Measurements from ENCODE around the gene ARHGAP12.
A peak's percentile ranks its signal among the peaks of the same experiment; 100 is the strongest.
"Not testable (repeated sequence)": the region's sequence is repeated elsewhere in the genome, so short reads cannot be mapped to it uniquely, and the experiment has no call there.

Gene ARHGAP12

DNA sequence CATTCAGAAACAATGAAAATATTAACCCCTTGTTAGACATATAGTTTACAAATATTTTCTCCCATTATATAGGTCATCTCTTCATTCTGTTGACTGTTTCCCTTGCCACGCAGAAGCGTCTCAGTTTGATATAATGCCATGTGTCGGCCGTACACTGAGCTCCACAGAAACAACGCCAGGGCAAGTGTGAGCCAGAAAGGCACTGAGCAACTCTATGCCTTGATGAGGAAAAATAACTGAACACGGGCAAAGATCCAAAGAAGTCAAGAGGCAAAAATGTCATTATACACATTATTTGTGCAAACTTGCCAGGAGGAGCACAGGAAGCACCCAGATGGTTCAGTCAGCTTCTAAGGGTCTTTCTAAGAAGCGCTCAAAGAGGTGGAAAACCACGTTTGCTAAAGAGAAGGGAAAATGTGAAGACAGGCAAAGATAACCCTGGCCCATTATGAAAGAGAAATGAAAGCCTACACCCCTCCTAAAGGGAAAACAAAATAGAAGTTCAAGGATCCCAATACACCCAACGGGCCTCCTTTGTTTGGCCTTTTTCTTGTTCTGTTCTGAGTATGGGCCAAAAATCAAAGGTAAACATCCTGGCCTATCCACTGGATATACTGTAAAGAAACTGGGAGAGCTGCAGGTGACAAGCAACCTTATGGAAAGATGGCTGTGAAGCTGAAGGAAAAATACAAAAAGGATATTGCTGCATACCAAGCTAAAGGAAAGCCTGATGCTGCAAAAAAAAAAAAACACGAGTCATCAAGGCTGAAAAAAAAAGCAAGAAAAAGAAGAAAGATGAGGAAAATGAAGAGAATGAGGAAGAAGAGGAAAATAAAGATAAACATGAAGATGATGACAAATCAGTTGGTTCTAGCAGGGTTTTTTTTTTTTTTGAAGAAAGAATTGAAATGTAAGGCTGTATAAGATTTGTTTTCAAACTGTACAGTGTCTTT, 15.5 kb downstream of the ARHGAP12 start:
- Histone ChIP-seq H3K27me3 (ENCODE audit: control insufficient read depth, insufficient read depth, low read length) (no peaks in the 10 kb centered on the region), H3K27ac (ENCODE audit: low read depth, low read length) (no peak overlapping the region), H3K36me3 (ENCODE audit: control insufficient read depth, insufficient read depth, low read length) (no peaks in the 10 kb centered on the region), H3K9ac (ENCODE audit: low read length) (no peak overlapping the region), H3K4me3 (ENCODE audit: low read length) (no peak overlapping the region), H3K4me1 (ENCODE audit: control insufficient read depth, insufficient read depth, low read length) (peaks cover 13% of the 10 kb centered on the region)

DNA sequence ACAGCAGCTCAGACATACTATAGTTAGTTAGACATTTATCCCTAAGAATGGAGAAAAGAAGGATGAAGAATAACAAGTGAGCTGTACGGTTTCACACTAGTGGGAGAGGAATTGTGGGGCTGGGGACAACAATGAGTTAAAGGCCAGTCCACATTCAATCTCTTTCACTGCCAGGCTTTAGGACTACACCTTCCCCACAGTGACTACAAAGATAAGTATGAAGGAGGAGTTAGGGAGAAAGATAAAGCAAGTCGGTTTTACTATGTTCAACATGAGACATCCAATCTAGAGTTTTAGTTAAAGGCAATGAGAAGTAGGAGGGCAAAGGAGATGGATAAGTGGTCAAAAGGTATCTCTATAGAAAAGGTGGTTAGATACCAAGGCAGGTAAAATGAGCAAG, 16.3 kb downstream of the ARHGAP12 start:
- no peaks in the 10 kb centered on the region for H3K36me3 ChIP-seq (ENCODE audit: control insufficient read depth, insufficient read depth, low read length)
- no peaks in the 10 kb centered on the region for H3K27me3 ChIP-seq (ENCODE audit: control insufficient read depth, insufficient read depth, low read length)
- peaks cover 13% of the 10 kb centered on the region for H3K4me1 ChIP-seq (ENCODE audit: control insufficient read depth, insufficient read depth, low read length)
- no peak overlapping the region for H3K4me3 ChIP-seq (ENCODE audit: low read length)
- H3K27ac ChIP-seq (ENCODE audit: low read depth, low read length), result no peak overlapping the region
- no peak overlapping the region for H3K9ac ChIP-seq (ENCODE audit: low read length)

DNA sequence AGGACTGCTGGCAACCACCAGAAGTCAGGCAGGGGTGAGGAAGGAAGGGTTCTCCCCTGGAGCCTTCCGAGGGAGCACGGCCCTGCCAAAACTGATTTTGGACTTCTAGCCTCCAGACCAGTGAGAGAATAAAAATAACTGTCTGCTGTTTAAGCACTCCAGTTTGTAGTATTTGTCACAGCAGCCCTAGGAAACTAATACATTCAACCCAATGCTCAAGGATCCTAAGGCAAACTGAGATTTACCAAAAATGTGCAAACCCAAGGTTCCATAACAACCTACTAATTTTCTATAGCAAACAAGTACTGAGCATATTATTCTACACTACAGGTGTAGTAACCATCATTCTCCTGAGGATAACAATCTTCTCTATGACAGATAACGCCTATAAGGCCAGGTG, 18.6 kb downstream of the ARHGAP12 start:
- Histone ChIP-seq H3K36me3 (ENCODE audit: control insufficient read depth, insufficient read depth, low read length) (no peaks in the 10 kb centered on the region), H3K4me3 (ENCODE audit: low read length) (no peak overlapping the region), H3K9ac (ENCODE audit: low read length) (no peak overlapping the region), H3K4me1 (ENCODE audit: control insufficient read depth, insufficient read depth, low read length) (peaks cover 13% of the 10 kb centered on the region), H3K27ac (ENCODE audit: low read depth, low read length) (no peak overlapping the region), H3K27me3 (ENCODE audit: control insufficient read depth, insufficient read depth, low read length) (no peaks in the 10 kb centered on the region)

DNA sequence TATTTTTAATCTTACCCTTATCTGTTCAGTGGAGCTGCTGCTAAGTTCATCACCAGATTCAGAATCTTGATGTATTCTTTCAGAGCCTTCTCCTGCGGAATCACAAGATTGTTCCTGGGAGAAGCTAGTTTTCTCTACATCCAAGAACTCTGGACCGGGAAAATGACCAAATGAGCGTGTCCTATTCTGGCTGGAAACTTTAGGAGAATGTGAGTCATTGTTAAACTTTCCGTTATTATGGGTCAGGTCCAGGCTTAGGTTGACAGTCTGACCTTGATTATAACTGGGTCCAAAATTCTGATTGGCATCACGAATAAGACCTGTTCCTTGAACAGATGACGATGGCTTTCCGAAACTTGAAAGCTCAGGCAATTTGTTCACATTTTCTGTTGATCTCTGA, 20.5 kb downstream of the ARHGAP12 start:
- H3K9ac ChIP-seq (ENCODE audit: low read length), result no peak overlapping the region
- no peaks in the 10 kb centered on the region for H3K27me3 ChIP-seq (ENCODE audit: control insufficient read depth, insufficient read depth, low read length)
- no peak overlapping the region for H3K27ac ChIP-seq (ENCODE audit: low read depth, low read length)
- H3K4me3 ChIP-seq (ENCODE audit: low read length), result no peak overlapping the region
- H3K4me1 ChIP-seq (ENCODE audit: control insufficient read depth, insufficient read depth, low read length), result peaks cover 9% of the 10 kb centered on the region
- H3K36me3 ChIP-seq (ENCODE audit: control insufficient read depth, insufficient read depth, low read length), result no peaks in the 10 kb centered on the region

DNA sequence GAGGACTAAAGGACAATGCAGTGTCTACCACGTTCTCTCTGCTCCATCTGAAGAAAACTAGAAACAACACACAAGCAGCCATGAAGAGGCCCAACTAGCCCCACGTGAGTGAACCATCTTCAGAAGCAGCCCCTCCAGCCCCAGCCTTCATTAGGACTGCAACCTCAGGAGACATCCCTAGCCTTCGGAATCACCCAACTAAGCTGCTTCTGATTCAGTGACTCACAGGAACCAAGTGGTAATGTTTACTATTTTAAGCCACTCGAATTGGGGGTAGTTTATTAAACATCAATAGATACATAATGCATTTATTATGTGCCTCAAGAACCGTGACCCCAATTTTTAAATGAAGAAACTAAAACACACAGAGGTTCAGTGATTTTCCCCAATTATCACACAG, 22.6 kb downstream of the ARHGAP12 start:
- Histone ChIP-seq H3K9ac (ENCODE audit: low read length) (no peak overlapping the region), H3K27me3 (ENCODE audit: control insufficient read depth, insufficient read depth, low read length) (no peaks in the 10 kb centered on the region), H3K27ac (ENCODE audit: low read depth, low read length) (no peak overlapping the region), H3K36me3 (ENCODE audit: control insufficient read depth, insufficient read depth, low read length) (no peaks in the 10 kb centered on the region), H3K4me3 (ENCODE audit: low read length) (no peak overlapping the region), H3K4me1 (ENCODE audit: control insufficient read depth, insufficient read depth, low read length) (no peaks in the 10 kb centered on the region)

DNA sequence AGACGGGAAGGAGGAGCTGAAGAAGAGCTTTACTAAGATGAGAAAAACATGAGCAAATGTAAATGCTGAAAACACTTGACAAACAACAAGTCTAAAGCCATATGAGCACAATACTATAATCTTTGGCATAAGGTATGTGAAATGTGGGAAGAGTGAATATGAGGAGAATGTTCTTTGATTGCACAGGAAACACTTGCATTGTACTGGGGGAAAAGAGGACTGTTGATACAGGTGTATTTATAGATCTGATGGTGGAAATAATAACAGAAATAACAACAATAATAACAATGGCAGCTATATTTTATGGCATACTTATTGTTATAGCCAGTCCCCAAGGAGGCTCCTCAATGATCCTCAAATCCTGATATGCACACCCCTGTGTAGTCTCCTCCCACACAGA, 23.0 kb downstream of the ARHGAP12 start:
- Histone ChIP-seq H3K9ac (ENCODE audit: low read length) (no peak overlapping the region), H3K36me3 (ENCODE audit: control insufficient read depth, insufficient read depth, low read length) (no peaks in the 10 kb centered on the region), H3K27me3 (ENCODE audit: control insufficient read depth, insufficient read depth, low read length) (no peaks in the 10 kb centered on the region), H3K27ac (ENCODE audit: low read depth, low read length) (no peak overlapping the region), H3K4me1 (ENCODE audit: control insufficient read depth, insufficient read depth, low read length) (no peaks in the 10 kb centered on the region), H3K4me3 (ENCODE audit: low read length) (no peak overlapping the region)

DNA sequence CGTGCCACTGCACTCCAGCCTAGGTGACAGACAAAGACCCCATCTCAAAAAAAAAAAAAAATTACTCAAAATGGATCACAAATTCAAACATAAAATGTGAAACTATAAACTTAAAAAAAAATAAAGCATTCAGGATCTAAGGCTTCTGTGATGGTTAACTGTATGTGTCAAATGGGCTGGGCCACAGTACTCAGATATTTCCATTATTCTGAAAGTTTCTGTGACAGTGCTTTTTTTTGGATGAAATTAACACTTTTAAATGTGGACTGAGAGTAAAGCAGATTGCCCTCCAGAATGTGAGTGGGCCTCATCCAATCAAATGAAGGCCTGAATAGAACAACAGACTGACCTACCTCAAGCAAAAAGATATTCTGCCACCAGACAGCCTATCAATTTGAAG, 26.0 kb downstream of the ARHGAP12 start:
- Histone ChIP-seq H3K27ac (ENCODE audit: low read depth, low read length) (no peak overlapping the region), H3K36me3 (ENCODE audit: control insufficient read depth, insufficient read depth, low read length) (no peaks in the 10 kb centered on the region), H3K4me1 (ENCODE audit: control insufficient read depth, insufficient read depth, low read length) (no peaks in the 10 kb centered on the region), H3K27me3 (ENCODE audit: control insufficient read depth, insufficient read depth, low read length) (no peaks in the 10 kb centered on the region), H3K4me3 (ENCODE audit: low read length) (no peak overlapping the region), H3K9ac (ENCODE audit: low read length) (no peak overlapping the region)

DNA sequence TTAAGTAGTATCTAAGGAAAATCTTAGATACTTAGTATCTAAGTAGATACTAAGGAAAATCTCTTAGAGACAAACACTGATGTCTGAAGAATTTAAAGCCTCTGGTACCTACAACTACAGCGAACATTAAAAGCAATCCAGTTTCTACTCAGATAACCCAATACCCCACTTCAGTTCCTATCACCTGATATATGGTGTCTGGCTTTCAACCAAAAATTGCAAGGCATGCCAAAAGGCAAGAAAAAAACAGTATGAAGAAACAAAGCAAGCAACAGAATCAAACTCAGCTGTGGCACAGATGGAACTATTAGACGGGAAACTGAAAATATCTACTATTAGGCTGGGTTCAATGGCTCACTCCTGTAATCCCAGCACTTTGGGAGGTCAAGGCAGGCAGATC, 31.1 kb downstream of the ARHGAP12 start:
- peaks cover 7% of the 10 kb centered on the region for H3K4me1 ChIP-seq (ENCODE audit: control insufficient read depth, insufficient read depth, low read length)
- H3K9ac ChIP-seq (ENCODE audit: low read length), result no peak overlapping the region
- no peak overlapping the region for H3K4me3 ChIP-seq (ENCODE audit: low read length)
- no peaks in the 10 kb centered on the region for H3K27me3 ChIP-seq (ENCODE audit: control insufficient read depth, insufficient read depth, low read length)
- no peaks in the 10 kb centered on the region for H3K36me3 ChIP-seq (ENCODE audit: control insufficient read depth, insufficient read depth, low read length)
- no peak overlapping the region for H3K27ac ChIP-seq (ENCODE audit: low read depth, low read length)

DNA sequence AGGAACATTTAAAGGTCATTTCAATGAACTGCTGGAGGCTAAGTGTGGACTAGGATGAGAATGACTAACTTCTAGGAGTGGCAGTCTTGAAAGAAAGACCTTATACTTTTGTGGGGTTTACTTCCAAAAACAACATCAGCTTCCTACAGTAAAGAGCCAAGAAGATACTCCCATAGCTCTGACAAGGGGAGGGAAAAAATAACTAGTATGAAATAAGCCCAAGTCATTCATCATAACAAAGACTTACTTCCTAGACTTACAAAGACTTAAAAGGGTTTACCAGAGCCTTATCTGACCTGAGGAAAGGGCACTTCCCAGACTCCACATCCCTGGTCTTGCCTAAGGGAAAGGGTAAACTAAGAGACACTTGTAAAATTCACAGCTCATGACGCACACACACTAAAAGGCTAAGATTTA, 31.7 kb downstream of the ARHGAP12 start:
- Histone ChIP-seq H3K4me1 (ENCODE audit: control insufficient read depth, insufficient read depth, low read length) (peaks cover 7% of the 10 kb centered on the region), H3K27me3 (ENCODE audit: control insufficient read depth, insufficient read depth, low read length) (no peaks in the 10 kb centered on the region), H3K36me3 (ENCODE audit: control insufficient read depth, insufficient read depth, low read length) (no peaks in the 10 kb centered on the region), H3K9ac (ENCODE audit: low read length) (no peak overlapping the region), H3K4me3 (ENCODE audit: low read length) (no peak overlapping the region), H3K27ac (ENCODE audit: low read depth, low read length) (no peak overlapping the region)

DNA sequence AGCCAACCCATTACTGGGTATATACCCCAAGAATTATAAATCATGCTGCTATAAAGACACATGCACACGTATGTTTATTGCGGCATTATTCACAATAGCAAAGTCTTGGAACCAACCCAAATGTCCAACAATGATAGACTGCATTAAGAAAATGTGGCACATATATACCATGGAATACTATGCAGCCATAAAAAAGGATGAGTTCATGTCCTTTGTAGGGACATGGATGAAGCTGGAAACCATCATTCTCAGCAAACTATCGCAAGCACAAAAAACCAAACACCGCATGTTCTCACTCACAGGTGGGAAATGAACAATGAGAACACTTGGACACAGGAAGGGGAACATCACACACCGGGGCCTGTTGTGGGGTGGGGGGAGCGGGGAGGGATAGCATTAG, 32.9 kb downstream of the ARHGAP12 start:
- H3K36me3 ChIP-seq (ENCODE audit: control insufficient read depth, insufficient read depth, low read length); H3K27me3 ChIP-seq (ENCODE audit: control insufficient read depth, insufficient read depth, low read length); H3K4me3 ChIP-seq (ENCODE audit: low read length); H3K27ac ChIP-seq (ENCODE audit: low read depth, low read length); H3K4me1 ChIP-seq (ENCODE audit: control insufficient read depth, insufficient read depth, low read length); H3K9ac ChIP-seq (ENCODE audit: low read length): not testable (repeated sequence)

DNA sequence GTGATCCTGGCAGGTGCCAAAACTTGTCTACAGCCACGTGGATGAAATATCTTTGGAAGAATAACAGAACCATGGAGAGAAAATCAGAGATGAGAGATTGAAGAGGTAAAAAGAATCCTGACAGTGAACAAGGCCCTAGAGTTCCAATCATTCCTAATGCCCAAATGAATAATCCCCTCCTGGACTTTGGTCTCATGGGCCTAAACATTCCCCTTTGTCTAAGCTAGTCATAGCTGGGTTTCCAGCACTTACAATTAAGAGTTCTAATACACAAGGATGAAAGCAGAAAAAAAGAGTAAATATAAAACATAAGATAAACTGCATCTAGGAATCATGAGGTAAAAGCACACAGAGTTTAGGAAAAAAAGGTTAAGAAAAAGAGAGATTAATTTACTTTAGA, 40.2 kb downstream of the ARHGAP12 start:
- H3K4me3 ChIP-seq (ENCODE audit: low read length), result no peak overlapping the region
- no peaks in the 10 kb centered on the region for H3K27me3 ChIP-seq (ENCODE audit: control insufficient read depth, insufficient read depth, low read length)
- no peak overlapping the region for H3K9ac ChIP-seq (ENCODE audit: low read length)
- no peak overlapping the region for H3K27ac ChIP-seq (ENCODE audit: low read depth, low read length)
- peaks cover 9% of the 10 kb centered on the region for H3K4me1 ChIP-seq (ENCODE audit: control insufficient read depth, insufficient read depth, low read length)
- no peaks in the 10 kb centered on the region for H3K36me3 ChIP-seq (ENCODE audit: control insufficient read depth, insufficient read depth, low read length)

DNA sequence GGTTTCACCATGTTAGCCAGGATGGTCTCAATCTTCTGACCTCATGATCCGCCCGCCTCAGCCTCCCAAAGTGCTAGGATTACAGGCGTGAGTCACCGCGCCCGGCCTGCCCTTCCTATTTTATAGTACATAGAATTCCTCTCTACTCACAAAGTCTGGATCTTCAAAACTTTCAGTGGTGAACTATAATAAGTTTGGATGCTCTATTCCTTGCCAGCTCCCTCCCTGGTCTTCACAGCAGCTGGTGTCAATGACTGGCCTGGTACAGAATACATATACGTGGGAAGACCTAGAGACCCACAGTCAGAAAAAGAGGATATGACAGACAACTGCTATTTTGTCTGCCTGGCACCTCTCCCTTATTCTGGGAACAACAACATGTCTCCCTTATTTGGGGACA, 40.8 kb downstream of the ARHGAP12 start:
- H3K4me3 ChIP-seq (ENCODE audit: low read length), result no peak overlapping the region
- no peaks in the 10 kb centered on the region for H3K36me3 ChIP-seq (ENCODE audit: control insufficient read depth, insufficient read depth, low read length)
- peaks cover 9% of the 10 kb centered on the region for H3K4me1 ChIP-seq (ENCODE audit: control insufficient read depth, insufficient read depth, low read length)
- H3K27me3 ChIP-seq (ENCODE audit: control insufficient read depth, insufficient read depth, low read length), result no peaks in the 10 kb centered on the region
- no peak overlapping the region for H3K27ac ChIP-seq (ENCODE audit: low read depth, low read length)
- H3K9ac ChIP-seq (ENCODE audit: low read length), result no peak overlapping the region

DNA sequence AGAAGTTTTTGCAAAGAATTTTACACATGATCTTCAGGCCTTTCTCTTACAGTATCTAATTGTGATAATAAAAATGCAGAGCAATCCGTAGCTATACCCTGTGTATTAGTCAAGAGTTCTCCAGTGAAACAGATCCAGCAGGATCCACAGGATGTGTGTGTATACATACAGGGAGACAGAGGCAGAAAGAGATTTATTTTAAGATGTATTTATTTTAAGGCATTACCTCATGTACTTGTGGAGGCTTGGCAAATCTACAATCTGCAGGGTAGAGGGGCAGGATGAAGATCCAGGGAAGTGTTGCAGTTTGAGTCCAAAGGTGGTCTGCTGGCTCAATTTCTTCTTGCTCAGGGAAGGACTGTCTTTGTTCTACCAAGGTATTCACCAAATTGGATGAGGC, 41.7 kb downstream of the ARHGAP12 start:
- H3K27me3 ChIP-seq (ENCODE audit: control insufficient read depth, insufficient read depth, low read length), result no peaks in the 10 kb centered on the region
- H3K4me1 ChIP-seq (ENCODE audit: control insufficient read depth, insufficient read depth, low read length), result peaks cover 9% of the 10 kb centered on the region
- H3K9ac ChIP-seq (ENCODE audit: low read length), result no peak overlapping the region
- H3K36me3 ChIP-seq (ENCODE audit: control insufficient read depth, insufficient read depth, low read length), result no peaks in the 10 kb centered on the region
- peak overlapping the region; percentile 40 for H3K27ac ChIP-seq (ENCODE audit: low read depth, low read length)
- no peak overlapping the region for H3K4me3 ChIP-seq (ENCODE audit: low read length)
